ENCODE measurements around the gene TCF25.
A peak's percentile ranks its signal among the peaks of the same experiment; 100 is the strongest.

TCF25 gene

DNA sequence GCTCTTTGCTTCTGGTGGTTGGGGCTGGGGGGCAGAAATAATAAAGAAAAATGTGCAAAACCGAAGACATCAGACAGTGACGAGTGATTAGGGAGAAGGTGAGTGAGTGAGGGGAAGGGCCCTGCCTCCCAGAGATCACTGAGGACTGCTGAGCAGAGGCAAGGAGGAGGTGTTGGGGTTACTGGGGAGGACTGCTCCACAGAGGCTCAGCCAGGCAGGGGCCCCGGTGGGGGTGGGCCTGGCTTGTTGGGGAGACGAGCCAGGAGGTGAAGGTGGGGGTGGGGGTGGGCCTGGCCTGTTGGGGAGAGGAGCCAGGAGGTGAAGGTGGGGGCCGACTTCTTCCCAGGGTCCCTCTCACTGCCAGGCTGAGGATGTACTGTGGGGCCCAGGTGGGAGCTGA, 73.1 kb downstream of the TCF25 start:
- DNase-seq: no peak

DNA sequence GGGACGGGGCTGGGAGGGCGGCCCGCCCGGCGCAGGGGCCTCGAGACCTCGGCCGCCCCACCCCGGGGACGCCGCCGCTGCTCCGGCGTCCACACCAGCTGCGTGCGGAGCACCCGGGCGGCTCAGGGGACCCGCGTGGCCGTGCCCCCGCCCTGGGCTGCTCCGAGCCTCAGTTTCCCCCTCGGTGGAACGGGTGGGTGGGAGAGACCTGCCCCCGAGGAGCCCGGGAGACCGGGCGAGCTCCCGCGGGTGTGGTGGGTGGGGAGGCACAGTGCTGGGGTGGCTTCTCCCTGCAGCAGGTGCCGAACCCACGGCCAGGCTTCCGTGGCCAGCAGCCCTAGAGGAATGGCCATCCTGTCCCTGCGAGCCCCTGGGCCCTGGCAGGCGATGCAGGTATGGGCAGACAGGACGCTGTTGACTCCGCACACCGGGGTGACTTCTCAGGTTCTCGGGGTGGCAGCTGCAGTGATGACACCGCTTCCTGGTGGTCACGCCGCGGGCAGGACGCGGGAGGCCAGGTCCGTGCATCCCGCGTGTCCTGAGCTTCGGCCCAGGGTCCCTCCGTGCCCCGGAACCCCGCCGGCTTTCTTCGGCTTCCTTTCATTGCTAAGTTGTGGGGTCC, 75.8 kb downstream of the TCF25 start:
- DNase-seq: peak in 4 of 14 donors; percentile 13 to 50 (median 29)

DNA sequence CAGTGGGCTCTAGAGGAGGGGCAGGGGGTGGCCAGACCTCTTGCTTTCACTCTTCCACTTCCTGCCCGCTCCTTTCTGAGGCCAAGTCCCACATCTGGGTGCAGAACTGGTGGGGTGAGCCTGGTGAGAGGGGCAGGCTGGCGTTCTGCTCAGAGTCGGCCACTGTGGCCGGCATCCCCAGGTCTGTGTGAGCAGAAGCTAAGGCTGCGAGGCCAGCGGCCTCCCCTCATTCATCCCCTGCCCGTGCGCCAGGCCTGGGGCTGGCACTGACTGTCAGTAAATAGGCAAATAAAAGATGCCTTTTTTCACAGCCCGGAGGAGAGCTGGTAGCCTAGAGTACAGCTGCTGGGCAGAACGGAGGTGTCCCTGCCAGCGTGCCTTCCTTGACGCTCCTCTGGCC, 76.4 kb downstream of the TCF25 start:
- peak in 6 of 14 donors; percentile 12 to 39 (median 25) for DNase-seq

DNA sequence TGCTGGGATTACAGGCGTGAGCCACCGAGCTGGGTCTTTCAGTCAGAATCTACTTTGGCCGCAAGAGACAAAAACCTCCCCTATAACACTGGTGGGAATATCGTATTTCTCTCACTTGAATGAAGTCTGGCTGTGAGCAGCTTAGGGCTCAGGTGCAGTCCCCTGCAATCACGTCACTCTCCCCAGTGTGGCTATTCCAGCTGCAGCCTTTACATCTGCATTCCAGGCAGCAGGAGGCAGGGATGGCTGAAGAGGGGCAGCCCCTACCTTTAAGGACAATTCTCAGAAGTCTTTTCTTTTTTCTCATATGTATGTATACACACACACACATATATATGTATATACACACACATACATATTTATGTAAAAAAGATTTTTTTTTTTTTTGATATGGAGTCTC, 78.1 kb downstream of the TCF25 start:
- no peak for DNase-seq

- no peak for DNase-seq
These were observed 78.7 kb downstream of the TCF25 start for GRCh38 chr16:89952049-89952448.

GRCh38 chr16:89952551-89952950, 79.2 kb downstream of the TCF25 start:
- DNase-seq: no peak

GRCh38 chr16:89953671-89954406, 80.4 kb downstream of the TCF25 start:
- no peak for DNase-seq

- no peak for DNase-seq
These were observed 81.1 kb downstream of the TCF25 start for GRCh38 chr16:89954462-89954861.

GRCh38 chr16:89955001-89955685, 81.8 kb downstream of the TCF25 start:
- DNase-seq: no peak

GRCh38 chr16:89956505-89957215, 83.3 kb downstream of the TCF25 start:
- no peak for DNase-seq

DNA sequence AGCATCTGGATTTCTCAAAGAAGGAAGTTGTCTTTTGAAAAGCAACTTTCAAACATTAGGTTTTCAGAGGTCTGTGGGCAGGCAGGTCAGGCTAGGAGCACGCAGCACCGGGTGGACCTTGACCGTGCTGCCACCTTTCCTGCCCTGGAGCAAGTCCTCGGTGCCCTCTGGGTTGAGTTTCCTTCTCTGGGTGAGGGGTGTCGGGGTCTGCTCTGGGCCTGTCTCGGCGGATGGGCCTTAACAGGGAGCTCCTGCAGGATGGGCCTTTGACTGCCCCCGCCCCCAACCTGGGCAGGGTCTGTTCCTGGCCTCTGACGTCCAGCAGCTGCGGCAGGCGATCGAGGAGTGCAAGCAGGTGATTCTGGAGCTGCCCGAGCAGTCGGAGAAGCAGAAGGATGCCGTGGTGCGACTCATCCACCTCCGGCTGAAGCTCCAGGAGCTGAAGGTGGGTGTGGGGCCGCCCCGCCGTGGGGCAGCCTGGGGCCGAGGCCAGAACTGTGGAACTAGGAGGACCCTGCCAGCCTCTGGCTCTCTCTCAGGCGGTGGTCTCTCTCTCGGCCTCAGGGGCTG, 83.9 kb downstream of the TCF25 start:
- DNase-seq: no peak

GRCh38 chr16:89958068-89958467, 84.7 kb downstream of the TCF25 start:
- DNase-seq: peak in 2 of 14 donors; percentile 11 to 18

- DNase-seq: no peak
These were observed 85.2 kb downstream of the TCF25 start for GRCh38 chr16:89958596-89958995.

GRCh38 chr16:89960966-89961365, 87.6 kb downstream of the TCF25 start:
- DNase-seq: no peak

All from C1 segment of cervical spinal cord (tissue), 14 donors.